GM23248 (cell line): ENCODE data around the gene RFX3. TPM values are rescaled to one million over a fixed set of nuclear protein-coding genes. Genes with fewer than 3 reads are reported as not detected.
A peak's percentile ranks its signal among the peaks of the same experiment; 100 is the strongest.

ENCODE experiments used
- DNase-seq: peaks from one replicate; pipeline ENCODE4 v3.0.0-alpha.2; 2015
- H2AFZ ChIP-seq: fragments of 200-600 bp; sonication (generic); 2 replicates; pipeline ENCODE4 v1.6.1; 2016; ENCODE audit warnings: antibody characterized with exemption
- H3F3A ChIP-seq: fragments of 200-600 bp; sonication (generic); 2 replicates; pipeline ENCODE4 v1.6.1; 2016; ENCODE audit warnings: mild to moderate bottlenecking, antibody characterized with exemption, mixed run types; ENCODE audit not compliant: insufficient read depth
- H3K27ac ChIP-seq: fragments of 200-600 bp; sonication (generic); 2 replicates; pipeline ENCODE4 v1.5.1; 2016; ENCODE audit warnings: mild to moderate bottlenecking
- H3K27me3 ChIP-seq: fragments of 200-600 bp; sonication (generic); replicated peaks from 2 replicates; pipeline ENCODE4 v1.6.1; 2016; ENCODE audit warnings: mild to moderate bottlenecking; ENCODE audit not compliant: insufficient read depth
- H3K36me3 ChIP-seq: fragments of 200-600 bp; sonication (generic); 2 replicates; pipeline ENCODE4 v1.6.1; 2016; ENCODE audit warnings: low read depth, mild to moderate bottlenecking
- H3K4me1 ChIP-seq: fragments of 200-600 bp; sonication (generic); 2 replicates; pipeline ENCODE4 v1.6.1; 2016; ENCODE audit warnings: mild to moderate bottlenecking; ENCODE audit not compliant: insufficient read depth
- H3K4me2 ChIP-seq: fragments of 200-600 bp; sonication (generic); one replicate; pipeline ENCODE4 v1.6.1; 2016; ENCODE audit warnings: mild to moderate bottlenecking; ENCODE audit not compliant: unreplicated experiment
- H3K4me3 ChIP-seq: fragments of 200-600 bp; sonication (generic); 2 replicates; pipeline ENCODE4 v1.5.1; 2016; ENCODE audit warnings: mild to moderate bottlenecking
- H3K79me2 ChIP-seq: fragments of 200-600 bp; sonication (generic); 2 replicates; pipeline ENCODE4 v1.6.1; 2016; ENCODE audit warnings: mild to moderate bottlenecking; ENCODE audit not compliant: insufficient read depth
- H3K9ac ChIP-seq: fragments of 200-600 bp; sonication (generic); 2 replicates; pipeline ENCODE4 v1.6.1; 2016; ENCODE audit warnings: mild to moderate bottlenecking
- H3K9me2 ChIP-seq: fragments of 200-600 bp; sonication (generic); 2 replicates; pipeline ENCODE4 v1.6.1; 2016; ENCODE audit warnings: mixed run types, mild to moderate bottlenecking, moderate library complexity; ENCODE audit not compliant: insufficient read depth
- H3K9me3 ChIP-seq: fragments of 200-600 bp; sonication (generic); one replicate; pipeline ENCODE4 v1.6.1; 2017; ENCODE audit warnings: low read depth
- H4K20me1 ChIP-seq: fragments of 200-600 bp; sonication (generic); 2 replicates; pipeline ENCODE4 v1.6.0; 2016; ENCODE audit not compliant: insufficient read depth
- EZH2 ChIP-seq: fragments of 200-600 bp; sonication (generic); IDR thresholded peaks from 2 replicates; pipeline ENCODE4 v1.6.1; 2018; ENCODE audit warnings: antibody characterized with exemption, mild to moderate bottlenecking; ENCODE audit not compliant: insufficient read depth, poor library complexity, severe bottlenecking
- EZH2phosphoT487 ChIP-seq: fragments of 200-600 bp; sonication (generic); IDR thresholded peaks from 2 replicates; pipeline ENCODE4 v1.6.1; 2018; ENCODE audit warnings: antibody characterized with exemption, moderate library complexity, mild to moderate bottlenecking, low read depth; ENCODE audit not compliant: insufficient read depth
- WGBS, 2 experiments: methylation state at CpG; one replicate each; pipeline ENCODE4 v1.1.6; 2015 to 2017; ENCODE audit warnings: low lambda C conversion rate in 2 of 2, low coverage in 1 of 2; ENCODE audit errors: missing lambda C conversion rate in 2 of 2; 5-methylcytosine and 5-hydroxymethylcytosine counted together
- in situ Hi-C: fragments of 300-500 bp; cut with MboI; formaldehyde crosslinking; loops from 2 replicates; pipeline ENCODE4 v1.15.0; 2020
- polyA plus RNA-seq: library from polyadenylated mRNA; unstranded; fragments of >200 nt; fragmentation: Nextera tagmentation; extraction: Ambion mirVana; gene quantifications from 2 replicates; pipeline ENCODE4 v1.2.1, GENCODE V29; 2016
- total RNA-seq: library from RNA; depleted of rRNA; stranded (reverse); fragments of >200 nt; shearing (Covaris generic); gene quantifications from 2 replicates; pipeline ENCODE4 v1.2.3, GENCODE V29; 2014

The RFX3 gene
- total and polyA plus RNA-seq, 2 experiments from 2014 or later, result 0.80 to 1.9 TPM

GRCh38 chr9:3508521-3509291 lies 17.1 kb downstream of the RFX3 start:
- in situ Hi-C loops, result no loop called here
- Histone ChIP-seq H3F3A (no peaks in the 10 kb centered on the region), H2AFZ (peak overlapping the region; percentile 79), H3K9ac (no peak overlapping the region), H3K4me1 (peaks cover 9% of the 10 kb centered on the region), H3K79me2 (no peaks in the 10 kb centered on the region), H3K9me2 (no peaks in the 10 kb centered on the region), H3K36me3 (no peaks in the 10 kb centered on the region), H3K9me3 (no peaks in the 10 kb centered on the region), H3K4me2 (no peak overlapping the region), H4K20me1 (no peaks in the 10 kb centered on the region), H3K27me3 (no peaks in the 10 kb centered on the region), H3K27ac (no peak overlapping the region), H3K4me3 (no peak overlapping the region)
- TF ChIP-seq EZH2 (no peak), EZH2phosphoT487 (no peak)
- DNase-seq, result no peak
- WGBS, 2 experiments, result 90 to 93% methylated on average over 6 of the region's 6 CpGs

- TF ChIP-seq EZH2phosphoT487, result no peak
- no peak for TF ChIP-seq EZH2
- H3K9me3 ChIP-seq, result no peaks in the 10 kb centered on the region
- no peak overlapping the region for H3K27ac ChIP-seq
- 92 to 94% methylated on average over 2 of the region's 2 CpGs for WGBS, 2 experiments
- no peaks in the 10 kb centered on the region for H3F3A ChIP-seq
- no peaks in the 10 kb centered on the region for H4K20me1 ChIP-seq
- in situ Hi-C loops, result no loop called here
- no peak overlapping the region for H3K4me2 ChIP-seq
- peaks cover 9% of the 10 kb centered on the region for H3K4me1 ChIP-seq
- no peaks in the 10 kb centered on the region for H3K27me3 ChIP-seq
- H2AFZ ChIP-seq, result peak overlapping the region; percentile 79
- no peak overlapping the region for H3K9ac ChIP-seq
- no peak overlapping the region for H3K4me3 ChIP-seq
- H3K36me3 ChIP-seq, result no peaks in the 10 kb centered on the region
- DNase-seq, result no peak
- H3K79me2 ChIP-seq, result no peaks in the 10 kb centered on the region
- no peaks in the 10 kb centered on the region for H3K9me2 ChIP-seq
Measured at GRCh38 chr9:3508078-3508431, 17.7 kb downstream of the RFX3 start.

GRCh38 chr9:3507395-3508077 lies 18.3 kb downstream of the RFX3 start:
- Histone ChIP-seq H3K4me2 (no peak overlapping the region), H3K27ac (no peak overlapping the region), H2AFZ (peak overlapping the region; percentile 79; the same call in 1 of the 2 replicates), H3K9ac (no peak overlapping the region), H3K4me3 (no peak overlapping the region), H3K79me2 (no peaks in the 10 kb centered on the region), H3K9me2 (no peaks in the 10 kb centered on the region), H3K27me3 (no peaks in the 10 kb centered on the region), H4K20me1 (no peaks in the 10 kb centered on the region), H3K9me3 (no peaks in the 10 kb centered on the region), H3F3A (no peaks in the 10 kb centered on the region), H3K4me1 (peaks cover 9% of the 10 kb centered on the region), H3K36me3 (no peaks in the 10 kb centered on the region)
- TF ChIP-seq EZH2phosphoT487 (no peak), EZH2 (no peak)
- DNase-seq, result no peak
- in situ Hi-C loops, result no loop called here
- 93 to 94% methylated on average over 6 of the region's 6 CpGs for WGBS, 2 experiments

- Histone ChIP-seq H3K4me2 (no peak overlapping the region), H3K79me2 (no peaks in the 10 kb centered on the region), H3K36me3 (no peaks in the 10 kb centered on the region), H3K27me3 (no peaks in the 10 kb centered on the region), H3K9me2 (no peaks in the 10 kb centered on the region), H3K4me3 (no peak overlapping the region), H3K9ac (no peak overlapping the region), H3K4me1 (peaks cover 9% of the 10 kb centered on the region), H3K27ac (no peak overlapping the region), H3K9me3 (no peaks in the 10 kb centered on the region), H3F3A (no peaks in the 10 kb centered on the region), H2AFZ (no peak overlapping the region), H4K20me1 (no peaks in the 10 kb centered on the region)
- 92 to 97% methylated on average over 2 of the region's 2 CpGs for WGBS, 2 experiments
- TF ChIP-seq EZH2phosphoT487 (no peak), EZH2 (no peak)
- in situ Hi-C loops, result no loop called here
- no peak for DNase-seq
Measured at GRCh38 chr9:3506164-3506563, 19.6 kb downstream of the RFX3 start.
